ENCODE measurements around the gene NFYC.

The NFYC gene

DNA sequence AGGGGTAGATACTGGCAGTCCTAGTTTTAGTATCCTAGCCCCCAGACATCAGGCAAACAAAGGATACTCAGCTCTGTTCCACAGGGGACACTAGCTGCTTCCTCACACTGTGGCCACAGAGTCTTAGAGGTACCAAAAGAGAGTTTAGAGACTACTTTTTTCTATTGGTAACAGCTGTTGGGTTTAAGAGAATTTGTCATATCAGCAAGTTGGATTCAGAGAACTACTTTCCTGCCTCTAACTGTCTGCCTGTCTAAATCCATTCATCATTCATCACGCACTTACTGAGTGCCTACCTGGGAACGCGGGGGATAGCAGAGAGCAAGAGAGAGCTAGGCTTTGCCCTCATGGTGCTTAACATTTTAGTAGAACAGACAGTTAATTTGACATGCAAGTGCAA is 65.0 kb downstream of the NFYC start:
- no peak overlapping the region for H3K4me3 ChIP-seq (ENCODE audit: low read depth, low read length)

DNA sequence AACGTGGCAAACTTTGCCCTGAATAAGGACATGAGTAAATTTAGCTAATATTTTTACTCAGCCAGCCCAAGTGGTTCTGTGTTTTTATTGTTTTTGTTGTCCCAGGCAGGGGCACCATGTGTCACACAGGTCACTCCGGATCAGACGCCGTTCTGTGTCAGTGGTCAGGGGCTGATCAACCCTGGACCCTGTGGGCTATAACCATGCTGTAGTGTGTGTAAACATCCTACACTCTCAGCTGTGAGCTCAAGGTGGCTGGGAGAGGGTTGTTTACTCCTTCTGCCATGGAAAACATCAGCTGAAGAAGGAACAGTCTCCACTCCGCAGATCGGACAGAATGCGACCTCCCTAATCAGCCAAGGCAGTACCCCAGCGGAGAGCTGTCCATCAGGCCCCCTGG is 65.6 kb downstream of the NFYC start:
- H3K4me3 ChIP-seq (ENCODE audit: low read depth, low read length): no peak overlapping the region

DNA sequence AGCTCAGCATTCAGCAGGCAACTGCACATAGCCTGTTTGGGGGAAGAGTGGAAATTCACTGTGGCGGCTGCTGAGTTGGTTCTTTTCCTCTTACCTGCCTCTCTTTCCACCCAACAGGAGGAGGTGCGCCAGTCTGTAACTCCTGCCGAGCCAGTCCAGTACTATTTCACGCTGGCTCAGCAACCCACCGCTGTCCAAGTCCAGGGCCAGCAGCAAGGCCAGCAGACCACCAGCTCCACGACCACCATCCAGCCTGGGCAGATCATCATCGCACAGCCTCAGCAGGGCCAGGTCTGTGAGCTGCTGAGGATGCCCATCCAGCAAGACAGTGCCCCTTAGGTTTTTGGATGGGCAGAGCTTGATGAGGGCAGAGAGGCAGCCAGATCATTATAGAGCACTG is 66.5 kb downstream of the NFYC start:
- no peak overlapping the region for H3K4me3 ChIP-seq (ENCODE audit: low read depth, low read length)

DNA sequence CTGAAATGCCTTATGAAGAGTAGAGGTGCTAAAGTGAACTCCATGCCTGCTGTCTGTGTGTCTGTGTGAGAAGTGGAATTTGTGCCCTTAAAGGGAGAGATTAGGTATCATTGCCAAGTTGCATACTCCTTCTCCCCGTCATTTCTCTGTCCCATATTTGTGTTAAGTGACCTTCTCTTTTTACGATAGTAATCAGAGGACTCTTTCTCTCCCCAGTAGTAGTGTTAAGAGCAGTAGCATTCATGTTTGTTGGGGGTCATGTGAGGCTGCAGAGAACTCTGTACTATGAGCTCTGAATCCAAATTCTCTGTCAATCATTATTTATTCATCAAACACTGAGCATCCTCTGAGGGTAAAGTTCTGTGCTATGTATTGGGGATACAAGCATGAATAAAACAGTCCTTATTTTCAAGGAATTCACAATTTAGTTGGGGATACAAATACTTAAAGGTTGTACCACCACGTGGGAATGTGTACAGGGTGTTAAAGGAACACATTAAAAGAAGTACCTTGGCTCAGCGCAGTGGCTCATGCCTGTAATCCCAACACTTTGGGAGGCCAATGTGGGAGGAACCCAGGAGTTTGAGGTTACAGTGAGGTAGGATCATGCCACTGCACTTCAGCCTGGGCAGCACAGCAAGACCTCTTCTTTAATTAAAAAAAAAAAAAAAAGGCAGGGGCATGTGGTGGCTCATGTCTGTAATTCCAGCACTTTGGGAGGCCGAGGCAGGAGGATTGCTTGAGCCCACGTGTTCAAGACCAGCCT is 67.3 kb downstream of the NFYC start:
- no peak overlapping the region for H3K4me3 ChIP-seq (ENCODE audit: low read depth, low read length)

DNA sequence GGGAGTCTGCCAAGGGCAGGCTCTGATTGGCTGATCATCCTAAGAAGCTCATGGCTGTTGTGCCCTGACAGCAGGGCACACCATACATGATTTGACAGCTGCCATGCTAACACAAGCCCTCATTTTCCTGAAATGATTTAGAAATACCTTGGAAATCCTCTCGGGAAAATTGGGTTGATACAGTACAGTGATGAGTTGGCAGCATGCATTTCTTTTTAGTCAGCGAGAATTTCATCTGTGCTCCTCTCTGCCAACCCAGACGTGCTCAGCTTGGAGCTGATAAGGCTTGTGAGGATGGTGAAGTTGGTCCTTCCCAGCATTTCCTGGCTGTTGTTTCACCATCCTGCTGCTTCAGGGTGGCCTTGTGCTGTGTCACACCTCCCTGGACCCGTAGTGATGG is 69.5 kb downstream of the NFYC start:
- no peak overlapping the region for H3K4me3 ChIP-seq (ENCODE audit: low read depth, low read length)

DNA sequence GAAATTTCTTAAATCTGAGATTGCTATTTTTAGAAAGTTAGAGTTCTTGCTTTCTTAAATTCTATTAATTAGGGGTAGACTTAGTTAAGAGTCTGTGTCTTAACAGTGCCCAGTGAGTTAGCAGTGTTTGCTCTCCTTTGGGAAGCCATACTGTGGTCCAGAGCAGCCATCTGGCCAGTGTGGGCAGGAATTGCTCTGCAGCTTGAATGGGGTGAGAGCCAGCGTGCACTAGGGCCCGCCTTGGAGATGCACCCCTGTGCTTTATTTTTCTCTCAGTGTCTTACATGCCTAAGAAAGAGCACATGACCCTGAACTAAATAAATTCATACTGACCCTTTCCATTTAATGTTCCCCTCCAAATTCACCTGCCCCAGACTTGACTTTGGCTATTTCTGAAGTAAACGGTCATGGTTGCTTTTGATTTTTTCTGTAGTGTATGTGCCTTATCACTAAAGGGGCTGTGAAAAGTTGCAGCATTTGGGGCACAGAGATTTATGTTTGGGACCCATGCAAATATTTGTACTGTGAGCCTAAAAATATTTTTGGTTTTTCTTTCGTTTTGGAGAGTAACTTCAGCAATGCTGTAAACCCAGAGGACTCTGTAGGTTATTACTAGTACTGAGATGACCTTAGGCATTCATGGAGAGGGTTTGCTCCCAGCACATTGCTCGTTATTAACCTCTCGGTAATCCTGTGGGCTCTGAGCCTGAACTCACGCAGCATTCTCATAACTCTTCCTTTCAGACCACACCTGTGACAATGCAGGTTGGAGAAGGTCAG is 70.8 kb downstream of the NFYC start:
- no peak overlapping the region for H3K4me3 ChIP-seq (ENCODE audit: low read depth, low read length)

DNA sequence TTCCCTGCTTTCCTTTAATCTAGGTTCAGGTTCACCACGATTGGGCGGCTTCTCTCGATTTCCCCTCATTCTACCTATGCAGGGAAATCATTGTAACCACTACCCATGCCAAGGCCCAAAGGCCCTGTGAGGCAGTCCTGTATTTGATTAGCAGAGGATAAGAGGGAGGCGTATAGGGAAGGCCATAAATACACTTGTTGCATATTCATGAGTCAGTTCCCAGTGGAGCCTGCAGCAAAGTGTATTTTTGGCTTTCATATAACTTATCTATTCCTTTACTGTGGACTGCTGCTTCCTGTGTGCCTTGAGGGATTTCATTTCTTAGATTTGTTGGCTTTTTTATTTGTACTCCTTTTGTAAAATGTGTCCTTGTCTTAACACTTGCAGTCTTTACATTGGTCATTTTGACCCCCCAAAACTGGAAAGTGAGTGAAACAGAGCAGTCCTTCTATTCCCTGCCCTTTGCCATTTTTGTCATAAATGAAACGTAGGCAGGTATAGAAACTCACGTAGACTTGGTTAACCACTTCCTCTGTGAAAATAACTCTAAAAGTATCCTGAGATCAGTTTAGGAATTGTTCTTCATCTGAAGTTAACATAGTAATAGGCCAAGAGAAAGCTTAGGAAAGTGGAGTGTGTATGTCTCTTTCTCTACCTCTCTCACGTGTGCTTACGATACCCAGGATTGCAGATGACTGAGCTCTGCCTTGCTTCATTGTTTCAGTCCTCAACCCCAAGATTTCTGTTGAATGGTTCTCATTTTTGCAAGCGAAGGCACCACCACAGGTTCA is 72.4 kb downstream of the NFYC start:
- no peak overlapping the region for H3K4me3 ChIP-seq (ENCODE audit: low read depth, low read length)

DNA sequence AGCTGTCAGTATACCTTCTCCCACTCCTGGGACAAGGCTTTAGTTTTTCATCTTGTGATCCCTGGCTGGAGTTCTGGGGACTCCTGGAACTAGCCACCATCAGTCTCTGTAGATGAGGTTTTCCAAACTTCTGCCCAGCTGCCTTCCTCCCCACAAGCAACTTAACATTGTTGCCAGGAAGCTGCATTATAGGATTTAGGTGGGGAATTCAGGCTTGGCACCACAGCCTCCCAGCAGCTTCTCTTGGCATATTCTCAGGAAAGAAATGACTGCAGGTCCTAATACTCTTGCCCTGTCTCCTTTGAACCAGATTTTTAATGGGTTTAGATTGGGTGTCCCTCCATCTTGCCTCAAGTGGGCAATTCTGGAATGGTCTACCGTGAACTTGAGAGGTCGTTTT is 73.5 kb downstream of the NFYC start:
- H3K4me3 ChIP-seq (ENCODE audit: low read depth, low read length): no peak overlapping the region

DNA sequence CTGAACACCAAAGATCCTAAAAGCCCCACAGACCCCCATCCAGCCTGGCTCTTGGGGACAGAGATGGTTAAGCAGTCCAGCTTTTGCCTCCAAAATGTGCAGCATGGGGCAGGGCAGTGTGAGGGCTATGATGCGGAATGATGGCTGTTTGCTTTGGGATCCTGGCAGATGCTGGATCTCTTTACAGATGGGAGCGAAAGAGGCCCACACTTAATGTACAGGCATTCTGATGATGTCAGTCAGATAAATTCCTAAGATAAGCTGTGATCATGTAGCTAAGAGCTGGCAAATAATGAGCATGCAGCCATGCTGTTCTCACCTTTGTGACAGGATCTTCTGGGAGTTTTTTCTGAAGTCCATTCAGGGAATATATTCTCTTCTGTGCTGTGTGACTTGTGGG is 74.5 kb downstream of the NFYC start:
- no peak overlapping the region for H3K4me3 ChIP-seq (ENCODE audit: low read depth, low read length)

DNA sequence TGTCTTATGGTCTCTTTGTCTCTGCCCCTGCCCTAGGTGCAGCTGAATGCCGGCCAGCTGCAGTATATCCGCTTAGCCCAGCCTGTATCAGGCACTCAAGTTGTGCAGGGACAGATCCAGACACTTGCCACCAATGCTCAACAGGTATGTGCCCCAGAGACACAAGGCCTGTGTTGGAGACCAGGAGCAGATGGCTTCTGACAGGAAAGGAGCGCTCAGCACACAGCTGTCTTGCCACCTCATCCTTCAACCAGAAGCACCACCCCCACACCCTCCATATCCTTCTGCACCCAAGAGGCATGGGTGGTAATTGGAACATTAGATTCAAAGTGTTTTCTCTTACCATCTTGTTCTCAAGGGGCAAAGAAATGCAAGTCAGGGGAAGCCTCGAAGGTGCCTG is 75.1 kb downstream of the NFYC start:
- H3K4me3 ChIP-seq (ENCODE audit: low read depth, low read length): no peak overlapping the region

DNA sequence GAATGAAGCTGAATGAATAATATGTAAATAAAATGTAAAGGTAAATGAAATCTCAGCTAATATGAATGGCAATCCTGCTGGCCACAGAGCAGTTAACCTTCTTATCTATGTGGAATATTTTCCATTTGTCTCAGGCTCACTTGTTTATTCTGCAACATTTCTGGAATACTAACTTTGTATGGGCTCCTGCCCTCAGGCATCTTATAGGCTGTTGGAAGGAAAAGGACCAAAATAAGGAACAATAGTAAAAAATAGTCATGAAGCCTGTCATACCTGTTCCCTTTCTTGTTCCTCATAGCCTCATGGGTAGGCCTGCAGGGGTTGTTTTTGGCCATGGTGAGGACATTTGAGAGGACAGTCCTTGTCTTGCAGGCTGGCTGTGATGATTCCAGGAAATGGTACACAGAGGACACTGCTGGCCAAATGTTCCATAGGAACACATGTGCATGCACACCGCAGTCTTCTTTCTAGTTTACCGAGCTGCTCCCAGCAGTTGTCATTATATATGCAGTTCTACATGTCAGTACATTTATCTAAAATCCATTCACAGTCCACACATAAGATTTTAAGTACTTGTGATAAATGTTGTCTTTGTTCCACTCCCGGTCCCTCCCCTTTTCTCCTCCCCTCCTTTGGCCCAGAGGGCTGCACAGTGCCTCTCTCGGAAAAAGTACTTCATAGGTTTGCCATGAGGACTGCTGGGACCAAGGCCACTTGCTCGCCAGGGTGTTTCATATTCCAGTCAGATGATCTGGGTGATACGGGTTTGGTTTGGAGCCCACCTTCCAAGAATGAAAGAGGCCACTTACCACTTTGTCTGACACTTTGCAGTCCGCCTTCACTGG is 76.9 kb downstream of the NFYC start:
- H3K4me3 ChIP-seq (ENCODE audit: low read depth, low read length): no peak overlapping the region

DNA sequence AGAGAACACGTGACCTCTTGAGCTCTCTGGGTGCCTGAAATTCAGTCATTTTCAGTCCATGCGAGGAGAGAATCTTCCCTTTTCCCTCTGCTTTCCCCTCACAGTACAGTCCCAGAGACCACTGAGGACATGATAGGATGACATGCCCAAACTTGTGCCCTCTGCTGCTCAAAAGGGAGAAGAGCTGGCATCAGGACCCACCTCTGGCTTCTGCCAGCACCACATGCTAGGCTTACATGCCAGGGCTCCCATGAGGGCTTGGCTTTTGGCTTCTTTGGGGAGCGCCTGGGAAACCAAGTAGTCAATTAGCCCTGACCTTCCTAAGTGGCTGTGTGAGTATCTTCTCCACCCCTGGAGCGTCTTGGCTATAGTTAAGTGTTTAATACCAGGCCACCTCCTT is 78.3 kb downstream of the NFYC start:
- no peak overlapping the region for H3K4me3 ChIP-seq (ENCODE audit: low read depth, low read length)

DNA sequence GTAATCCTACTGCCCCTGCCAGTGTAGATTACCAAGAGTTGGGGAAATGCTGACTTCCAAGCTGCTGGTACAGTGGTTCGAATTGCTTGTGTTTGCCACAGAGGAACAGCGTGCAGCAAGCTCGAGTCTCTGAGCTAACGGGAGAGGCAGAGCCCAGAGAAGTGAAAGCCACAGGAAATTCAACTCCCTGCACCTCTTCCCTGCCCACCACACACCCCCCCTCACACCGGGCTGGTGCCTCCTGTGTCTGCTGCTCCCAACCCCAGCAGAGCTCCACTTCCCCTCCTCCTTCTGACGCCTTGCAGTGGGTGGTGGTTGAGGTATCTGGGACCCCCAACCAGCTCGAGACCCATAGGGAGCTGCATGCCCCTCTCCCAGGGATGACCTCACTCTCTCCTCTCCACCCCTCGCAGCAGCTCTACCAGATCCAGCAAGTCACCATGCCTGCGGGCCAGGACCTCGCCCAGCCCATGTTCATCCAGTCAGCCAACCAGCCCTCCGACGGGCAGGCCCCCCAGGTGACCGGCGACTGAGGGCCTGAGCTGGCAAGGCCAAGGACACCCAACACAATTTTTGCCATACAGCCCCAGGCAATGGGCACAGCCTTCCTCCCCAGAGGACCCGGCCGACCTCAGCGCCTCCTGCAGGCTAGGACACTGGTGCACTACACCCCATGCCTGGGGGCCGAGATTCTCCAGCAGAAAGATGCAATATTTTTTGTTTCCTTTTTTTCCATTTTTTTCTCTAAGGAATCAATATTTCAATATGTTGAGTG is 79.0 kb downstream of the NFYC start:
- no peak overlapping the region for H3K4me3 ChIP-seq (ENCODE audit: low read depth, low read length)

DNA sequence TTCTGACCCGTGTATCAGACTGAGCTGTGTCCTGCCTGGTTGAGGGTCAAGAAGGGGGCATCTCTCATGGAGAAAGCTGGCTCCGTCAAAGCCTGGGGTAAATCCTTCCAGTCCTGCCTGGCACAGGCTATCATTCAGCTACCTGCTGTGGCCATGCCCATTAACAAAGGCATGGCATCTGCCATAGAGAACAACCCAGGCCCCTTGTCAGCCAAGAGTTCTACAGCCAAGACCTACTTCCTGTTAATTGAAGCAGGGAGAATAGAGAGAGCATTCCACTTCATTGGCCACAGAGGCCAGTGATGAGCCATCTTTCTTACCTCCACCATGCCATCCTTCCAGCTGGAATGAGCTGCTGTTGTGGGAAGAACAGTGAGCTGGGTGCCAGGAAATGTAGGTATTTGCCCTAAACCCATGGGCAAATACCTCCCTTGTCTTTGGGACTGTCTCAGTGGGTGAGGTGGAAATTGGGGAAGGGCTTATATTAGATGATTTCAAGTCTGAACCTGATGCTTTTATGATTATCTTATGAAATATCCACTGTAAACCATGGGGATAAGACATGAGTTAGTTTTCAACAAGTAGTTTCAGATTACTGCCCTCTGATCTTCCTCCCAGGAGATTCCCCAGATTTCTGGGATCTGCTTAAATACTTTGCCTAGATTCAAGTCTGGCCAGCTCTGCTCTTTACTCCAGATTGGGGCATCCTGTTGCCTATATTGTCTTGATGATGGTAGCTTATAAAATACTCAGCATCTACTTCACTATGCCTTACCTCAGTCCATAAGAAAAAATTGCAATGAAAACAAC is 80.8 kb downstream of the NFYC start:
- H3K4me3 ChIP-seq (ENCODE audit: low read depth, low read length): no peak overlapping the region

DNA sequence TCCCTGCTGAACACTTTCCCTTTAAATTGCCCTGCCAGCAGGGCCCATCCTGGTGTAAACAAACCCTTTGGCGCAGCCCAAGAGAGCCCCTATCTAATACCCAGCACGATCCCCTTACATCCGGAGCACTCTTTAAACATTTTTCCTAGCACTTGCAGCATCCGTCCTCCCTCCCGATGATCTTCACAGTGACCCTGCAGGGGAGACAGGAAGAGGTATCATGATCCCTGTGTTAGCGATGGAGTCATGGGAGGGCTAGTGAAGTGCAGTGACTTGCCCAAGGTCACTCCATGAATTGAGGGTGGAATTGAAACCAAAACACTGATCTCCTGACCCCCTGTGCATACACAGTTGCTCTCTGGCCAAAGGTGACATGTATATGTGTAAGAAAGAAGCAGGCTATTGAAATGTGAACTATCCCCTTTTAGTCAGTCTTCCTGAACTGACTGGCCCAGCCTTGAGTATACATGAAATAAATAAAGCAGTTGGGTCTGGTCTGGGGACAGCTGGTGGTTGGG is 82.3 kb downstream of the NFYC start:
- H3K4me3 ChIP-seq (ENCODE audit: low read depth, low read length): no peak overlapping the region

DNA sequence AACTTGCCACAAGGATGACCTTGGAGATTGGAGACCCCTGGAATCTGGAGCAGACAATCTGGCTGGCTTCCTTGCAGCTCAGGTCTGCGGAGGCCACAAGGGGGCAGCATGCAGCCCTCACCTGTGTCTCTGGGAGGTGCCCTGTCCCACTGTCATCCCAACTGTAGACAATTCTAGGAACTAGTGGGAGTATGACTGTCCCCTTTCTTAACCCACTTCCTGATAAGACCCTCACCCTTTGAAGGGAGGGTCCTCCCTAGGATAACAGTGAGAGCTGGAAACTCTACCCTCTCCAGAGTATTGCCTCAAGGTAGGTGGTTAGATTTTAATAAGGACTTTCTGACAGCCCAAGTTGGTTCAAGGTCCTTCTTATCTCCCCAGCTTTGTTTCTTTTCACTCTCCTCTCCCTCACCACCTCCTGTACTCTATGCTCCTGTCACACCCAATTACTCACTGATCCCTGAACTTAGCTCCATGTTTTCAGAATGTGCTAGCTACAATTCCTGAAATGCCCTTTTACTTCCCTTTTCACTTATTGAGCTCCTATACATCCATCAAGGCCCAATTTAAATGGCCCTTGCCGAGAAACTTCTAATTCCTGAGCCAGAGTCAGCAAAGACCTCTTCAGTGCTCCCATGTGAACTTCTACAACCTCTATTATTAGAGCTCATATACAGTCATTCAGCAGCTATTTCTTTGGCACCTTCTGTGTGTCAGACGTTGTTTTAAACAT is 82.9 kb downstream of the NFYC start:
- no peak overlapping the region for H3K4me3 ChIP-seq (ENCODE audit: low read depth, low read length)

DNA sequence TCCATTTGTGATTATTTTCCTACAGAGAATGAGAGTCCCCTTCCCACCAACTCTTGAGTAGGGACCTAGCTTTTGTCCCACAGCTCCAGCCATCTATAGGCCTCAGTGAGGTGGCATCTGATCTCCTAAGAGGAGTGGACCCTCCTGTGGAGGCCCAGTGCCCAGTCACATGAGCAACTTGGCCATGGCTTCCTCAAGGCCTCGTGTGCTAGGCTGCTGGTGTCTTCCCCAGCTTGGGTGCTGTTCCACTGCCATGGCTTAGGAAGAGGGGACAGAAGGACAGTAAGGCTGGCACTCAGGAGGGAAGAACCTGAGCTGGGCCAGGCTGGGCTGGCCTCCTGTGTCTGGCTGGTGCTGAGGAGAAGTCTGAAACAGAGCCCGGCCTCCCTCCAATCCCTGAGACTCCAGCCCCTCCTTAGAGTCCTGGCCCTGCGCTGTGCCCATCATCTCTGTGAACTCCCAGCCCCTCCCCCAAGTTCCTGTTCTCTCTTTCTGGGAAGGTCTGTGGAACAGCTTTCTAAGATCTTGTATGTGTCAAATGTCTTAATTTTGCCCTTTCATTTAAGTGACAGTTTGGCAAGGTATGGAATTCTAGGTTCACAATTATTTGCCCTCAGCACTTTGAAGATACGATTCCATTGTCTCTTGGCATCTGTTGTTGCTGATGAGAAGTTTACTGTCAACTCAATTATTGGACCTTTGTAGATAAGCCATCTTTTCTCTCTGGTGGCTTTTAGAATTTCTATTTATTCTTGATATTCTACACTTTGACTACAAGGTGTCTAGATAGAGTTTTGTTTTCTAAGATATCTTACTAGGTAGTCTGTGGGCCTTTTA is 85.0 kb downstream of the NFYC start:
- no peak overlapping the region for H3K4me3 ChIP-seq (ENCODE audit: low read depth, low read length)

All from iPS-11a (cell line).